Measurements from ENCODE around the gene VWA7.

The VWA7 gene

GRCh38 chr6:31723245-31723979, 53.7 kb downstream of the VWA7 start, which contains the start of gene MPIG6B:
MPIG6B (plus strand) TSS chr6:31723373; CDS start chr6:31723384, 11 bp downstream.
- in situ Hi-C loops (cut with HindIII; ENCODE audit: low sequenced_read_pairs), result no loop called here
- H3K4me3 ChIP-seq (ENCODE audit: low read depth, low read length), result no peak within 1 kb of the TSS
- DNase-seq (ENCODE audit: low read depth), result no peak
- no peak for TF ChIP-seq CTCF (IDR thresholded peaks at IDR 0.05; ENCODE audit: low read depth, low read length, missing control alignments)

- in situ Hi-C loops (cut with HindIII; ENCODE audit: low sequenced_read_pairs), result no loop called here
- no peak for TF ChIP-seq CTCF (IDR thresholded peaks at IDR 0.05; ENCODE audit: low read depth, low read length, missing control alignments)
- no peak overlapping the region for H3K4me3 ChIP-seq (ENCODE audit: low read depth, low read length)
- no peak for DNase-seq (ENCODE audit: low read depth)
These were observed 55.0 kb downstream of the VWA7 start for GRCh38 chr6:31722173-31722572.

- in situ Hi-C loops (cut with HindIII; ENCODE audit: low sequenced_read_pairs), result no loop called here
- no peak within 1 kb of the TSS for H3K4me3 ChIP-seq (ENCODE audit: low read depth, low read length)
- TF ChIP-seq CTCF (IDR thresholded peaks at IDR 0.05; ENCODE audit: low read depth, low read length, missing control alignments), result no peak
- DNase-seq (ENCODE audit: low read depth), result no peak
These were observed 55.6 kb downstream of the VWA7 start, which contains the start of gene LY6G6C for GRCh38 chr6:31721351-31722020. LY6G6C (minus strand) TSS chr6:31721746; CDS start chr6:31721679, 67 bp downstream.

- in situ Hi-C loops (cut with HindIII; ENCODE audit: low sequenced_read_pairs), result no loop called here
- no peak for TF ChIP-seq CTCF (IDR thresholded peaks at IDR 0.05; ENCODE audit: low read depth, low read length, missing control alignments)
- H3K4me3 ChIP-seq (ENCODE audit: low read depth, low read length), result no peak overlapping the region
These were observed 56.8 kb downstream of the VWA7 start for GRCh38 chr6:31720196-31720770.

GRCh38 chr6:31719001-31719400, 58.1 kb downstream of the VWA7 start:
- DNase-seq (ENCODE audit: low read depth), result no peak
- H3K4me3 ChIP-seq (ENCODE audit: low read depth, low read length), result no peak overlapping the region
- in situ Hi-C loops (cut with HindIII; ENCODE audit: low sequenced_read_pairs), result no loop called here
- no peak for TF ChIP-seq CTCF (IDR thresholded peaks at IDR 0.05; ENCODE audit: low read depth, low read length, missing control alignments)

More at GRCh38 chr6:31720196-31720770, 56.8 kb downstream of the VWA7 start:
- DNase-seq (ENCODE audit: low read depth), result no peak

GRCh38 chr6:31718265-31718664, 58.9 kb downstream of the VWA7 start:
- no peak for TF ChIP-seq CTCF (IDR thresholded peaks at IDR 0.05; ENCODE audit: low read depth, low read length, missing control alignments)
- no peak overlapping the region for H3K4me3 ChIP-seq (ENCODE audit: low read depth, low read length)
- DNase-seq (ENCODE audit: low read depth), result no peak
- in situ Hi-C loops (cut with HindIII; ENCODE audit: low sequenced_read_pairs), result no loop called here

Measured in astrocyte of the cerebellum (primary cell).